Measurements from ENCODE around the gene ARFIP2.

The ARFIP2 gene

GRCh38 chr11:6481924-6482275 is 769 bp upstream of the ARFIP2 start:
- DNase-seq: no peak

DNA sequence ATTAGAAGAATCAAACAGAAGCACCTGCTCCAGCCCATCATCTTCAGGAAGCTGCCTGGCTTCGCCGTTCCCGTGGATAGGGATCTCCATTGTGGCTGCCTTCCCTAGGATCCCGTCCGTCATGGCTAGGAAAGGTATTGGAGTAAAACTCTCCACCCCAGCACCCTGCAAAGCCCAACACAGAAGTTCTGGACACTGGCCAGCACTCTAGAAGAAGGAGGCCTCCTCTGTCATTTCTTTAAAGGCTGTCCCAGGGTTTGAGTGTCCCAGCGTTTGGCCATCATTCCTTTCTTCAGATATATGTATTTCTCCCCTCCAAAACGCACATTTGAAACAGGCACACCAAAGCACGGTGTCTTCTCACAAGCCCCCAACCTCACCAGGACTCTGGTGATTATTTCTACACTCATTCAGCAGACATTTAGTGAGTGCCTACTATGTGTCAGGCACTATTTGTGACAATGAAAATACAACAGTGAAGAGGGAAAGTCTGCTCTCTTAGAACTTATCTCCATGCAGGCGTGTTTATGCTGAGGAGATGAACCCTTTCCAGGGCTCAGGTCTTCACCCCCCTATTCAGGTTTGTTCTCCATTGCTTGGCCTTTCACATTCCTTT is 724 bp downstream of the ARFIP2 start:
- no peak for DNase-seq

- no peak for DNase-seq
Observed at GRCh38 chr11:6476571-6476970, 4.6 kb downstream of the ARFIP2 start.

DNA sequence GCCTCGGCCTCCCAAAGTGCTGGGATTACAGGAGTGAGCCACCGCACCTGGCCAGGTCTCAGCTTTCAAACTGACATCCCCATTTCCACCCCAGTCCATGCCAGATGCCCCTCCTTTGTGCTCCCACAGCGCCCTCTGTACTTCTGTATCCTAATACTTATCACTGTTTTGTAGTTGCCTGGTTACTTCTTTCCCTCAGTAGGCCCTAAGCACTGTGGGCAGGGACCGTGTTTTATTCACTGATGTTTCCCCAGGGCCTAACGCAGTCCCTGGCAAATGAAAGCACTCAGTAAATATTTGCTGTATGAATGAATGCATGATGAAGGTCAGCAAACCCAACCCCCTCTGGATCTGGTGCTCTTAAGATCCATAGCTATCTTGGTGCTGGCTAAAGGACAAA is 5.2 kb downstream of the ARFIP2 start:
- DNase-seq: no peak

- no peak for DNase-seq
Observed at GRCh38 chr11:6474806-6475500, 6.2 kb downstream of the ARFIP2 start.

DNA sequence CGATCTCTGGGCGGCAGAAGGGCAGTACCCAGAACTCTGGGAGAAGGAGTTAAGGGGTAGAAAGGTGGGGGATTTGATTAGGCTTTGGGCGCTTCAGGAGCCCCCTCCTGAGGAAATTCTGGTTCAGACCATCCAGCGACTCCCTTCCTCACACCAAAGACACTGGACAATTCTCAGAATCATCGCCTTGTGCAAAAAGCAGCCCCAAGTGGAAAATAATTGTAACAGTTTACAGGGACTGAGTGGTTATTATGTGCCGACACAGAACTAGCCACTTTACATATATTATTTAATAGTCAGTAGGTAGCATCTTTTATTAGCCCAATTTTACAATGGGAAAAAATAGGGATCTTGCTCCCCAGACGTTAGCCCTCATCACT is 6.7 kb downstream of the ARFIP2 start:
- DNase-seq: no peak

GRCh38 chr11:6473451-6474412 is 7.4 kb downstream of the ARFIP2 start, which contains the start of gene TRIM3:
TSS of gene TRIM3 (minus strand) at chr11:6473941. CDS start at chr11:6465695, 8,246 bp downstream.
- peak; percentile 60 for DNase-seq

- no peak for DNase-seq
Observed at GRCh38 chr11:6472934-6473333, 8.2 kb downstream of the ARFIP2 start.

DNA sequence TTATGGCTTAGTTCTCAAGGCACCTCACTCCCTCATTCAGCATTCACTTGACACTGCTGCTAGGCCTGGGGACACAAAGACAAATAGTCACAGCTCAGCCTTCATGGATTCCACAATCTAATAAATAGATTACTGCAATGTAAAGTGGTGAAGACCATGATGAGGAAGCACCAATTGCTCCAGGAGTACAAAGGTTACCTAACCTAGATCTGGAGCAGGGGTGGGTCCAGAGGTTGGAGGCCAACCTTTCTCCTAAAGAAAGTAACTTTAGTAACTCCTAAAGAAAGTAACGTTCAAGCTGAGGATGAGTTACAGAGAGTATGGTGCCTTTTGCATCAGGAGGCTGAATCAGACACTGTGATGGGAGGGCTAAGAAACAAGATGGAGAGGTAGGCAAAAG is 11.5 kb downstream of the ARFIP2 start:
- DNase-seq: no peak

GRCh38 chr11:6468712-6469495 is 12.2 kb downstream of the ARFIP2 start:
- no peak for DNase-seq

- no peak for DNase-seq
Observed at GRCh38 chr11:6459099-6459450, 22.1 kb downstream of the ARFIP2 start.

- DNase-seq: no peak
Observed at GRCh38 chr11:6458352-6459098, 22.6 kb downstream of the ARFIP2 start.

- DNase-seq: no peak
Observed at GRCh38 chr11:6457581-6458320, 23.4 kb downstream of the ARFIP2 start.

DNA sequence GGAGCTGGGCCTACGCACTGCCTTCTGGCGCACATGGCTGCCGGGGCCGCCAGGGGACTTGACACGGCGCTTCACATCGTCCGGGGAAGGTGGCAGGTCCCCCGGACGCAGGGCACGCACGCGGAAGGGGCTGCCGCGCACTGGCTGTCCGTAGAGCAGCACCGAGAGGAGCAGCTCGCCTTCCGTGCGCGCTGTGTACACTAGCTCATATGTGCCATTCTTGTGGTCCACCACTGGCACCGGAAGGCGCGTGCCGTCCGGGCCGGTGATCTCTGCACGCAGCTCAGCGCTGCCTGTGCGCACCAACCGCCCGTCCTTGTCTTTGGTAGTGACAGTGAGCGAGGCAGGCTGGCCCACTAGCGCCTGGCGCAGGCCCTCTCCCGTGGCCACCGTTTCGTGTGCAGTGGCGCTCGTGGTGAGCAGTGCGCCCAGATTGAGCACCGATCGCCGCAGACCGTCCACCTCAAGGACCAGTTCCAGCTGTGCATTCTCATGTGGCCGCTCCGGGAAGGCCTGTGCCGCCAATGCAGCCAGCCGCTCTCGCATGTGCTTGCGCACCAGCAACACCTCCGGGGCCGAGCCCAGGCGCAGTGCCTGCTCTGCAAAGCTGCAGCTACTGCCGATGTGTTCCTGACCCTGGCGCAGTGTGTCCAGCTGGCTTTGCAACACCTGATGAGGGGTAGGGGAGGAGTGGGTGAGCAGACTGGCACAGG is 24.6 kb downstream of the ARFIP2 start:
- no peak for DNase-seq

DNA sequence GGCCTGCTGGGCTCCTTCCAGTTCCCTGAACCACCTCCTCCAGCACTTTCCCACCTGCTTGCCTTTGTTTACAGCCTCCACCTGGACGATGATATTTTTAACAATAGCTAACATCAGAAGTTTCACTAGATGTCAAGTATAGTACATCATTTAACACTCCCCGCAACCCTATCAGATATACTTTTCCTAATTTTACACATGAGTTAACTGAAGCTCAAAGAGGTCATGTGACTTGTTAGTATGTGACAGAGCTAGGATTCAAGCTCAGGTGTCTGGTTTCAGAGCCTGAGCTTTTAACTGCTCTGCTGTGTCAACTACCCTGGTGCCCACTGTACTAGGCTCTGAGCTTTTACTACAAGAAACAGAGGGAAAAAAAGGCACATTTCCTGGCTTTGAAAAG is 26.1 kb downstream of the ARFIP2 start:
- DNase-seq: peak; percentile 43

DNA sequence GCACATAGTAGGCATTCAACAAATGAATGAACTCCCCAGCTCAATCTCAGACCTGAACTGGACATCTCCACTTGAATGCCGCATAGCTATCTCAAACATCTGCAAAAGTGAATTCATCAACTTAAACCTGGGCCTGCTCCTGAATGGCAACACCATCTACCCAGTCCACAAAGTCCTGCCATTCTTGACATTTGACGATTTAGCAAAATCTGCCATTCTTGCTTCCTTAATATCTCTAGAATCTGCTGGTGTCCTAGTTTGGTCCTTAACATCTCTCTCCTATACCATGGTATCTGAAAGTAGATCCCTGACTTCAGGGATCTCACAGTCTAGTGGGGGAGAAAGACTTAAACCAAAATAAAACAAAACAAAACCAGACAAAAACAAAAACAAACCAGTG is 28.0 kb downstream of the ARFIP2 start:
- DNase-seq: no peak

- DNase-seq: no peak
Observed at GRCh38 chr11:6452219-6452618, 28.9 kb downstream of the ARFIP2 start.

DNA sequence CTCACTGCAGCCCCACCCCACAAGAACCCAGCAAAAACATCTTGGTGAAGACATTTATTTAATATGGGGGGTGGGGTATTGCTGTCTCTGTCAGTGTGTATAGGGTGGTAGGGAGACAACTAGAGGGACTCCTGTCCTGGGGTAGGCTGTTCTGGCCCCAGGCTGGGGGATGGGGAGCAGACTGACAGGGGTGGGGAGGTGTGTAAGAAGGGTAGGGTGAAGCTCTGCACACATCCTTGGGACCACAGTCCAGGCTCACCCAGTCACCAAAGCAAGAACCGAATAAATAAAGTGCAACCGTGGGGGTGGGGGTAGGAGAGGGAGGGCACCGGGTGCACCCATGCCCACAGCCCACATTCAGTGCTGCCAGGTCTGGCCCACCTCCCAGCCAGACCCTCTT is 32.6 kb downstream of the ARFIP2 start:
- DNase-seq: no peak

GRCh38 chr11:6443269-6444003 is 37.7 kb downstream of the ARFIP2 start:
- DNase-seq: no peak

GRCh38 chr11:6442441-6442840 is 38.7 kb downstream of the ARFIP2 start:
- no peak for DNase-seq
